ENCODE results near the gene RGMB.

Gene RGMB

GRCh38 chr5:98840946-98841345 lies 67.5 kb downstream of the RGMB start:
- Histone ChIP-seq H3K36me3 (ENCODE audit: control insufficient read depth, insufficient read depth, low read length) (no peaks in the 10 kb centered on the region), H3K4me1 (ENCODE audit: control insufficient read depth, low read depth, low read length) (no peaks in the 10 kb centered on the region), H3K23ac (ENCODE audit: low read length) (no peak overlapping the region), H3K4ac (ENCODE audit: low read depth, low read length) (no peak overlapping the region), H3K79me2 (ENCODE audit: control insufficient read depth, insufficient read depth, low read length) (no peaks in the 10 kb centered on the region), H3K56ac (ENCODE audit: low read length) (no peak overlapping the region), H3K4me3 (ENCODE audit: low read length) (no peak overlapping the region), H2BK5ac (ENCODE audit: low read length) (no peak overlapping the region), H3K4me2 (ENCODE audit: low read length) (no peak overlapping the region), H3K27ac (ENCODE audit: low read depth, low read length) (no peak overlapping the region), H4K5ac (ENCODE audit: low read length) (no peak overlapping the region), H2AK5ac (ENCODE audit: low read length) (no peak overlapping the region), H3K79me1 (ENCODE audit: low read length) (no peaks in the 10 kb centered on the region), H3K27me3 (ENCODE audit: insufficient read depth, low read length, poor library complexity) (no peaks in the 10 kb centered on the region), H2BK120ac (ENCODE audit: low read depth, low read length) (no peak overlapping the region), H3K9ac (ENCODE audit: low read length) (no peak overlapping the region), H2BK15ac (replicated peaks; ENCODE audit: low read depth) (no peak overlapping the region), H3K18ac (ENCODE audit: low read length) (no peak overlapping the region), H4K8ac (ENCODE audit: low read depth, low read length) (no peak overlapping the region)
- no peak for DNase-seq
- WGBS (ENCODE audit: extremely low coverage, insufficient coverage, low lambda C conversion rate) = no CpG with 5 or more reads among the region's 1 CpG

DNA sequence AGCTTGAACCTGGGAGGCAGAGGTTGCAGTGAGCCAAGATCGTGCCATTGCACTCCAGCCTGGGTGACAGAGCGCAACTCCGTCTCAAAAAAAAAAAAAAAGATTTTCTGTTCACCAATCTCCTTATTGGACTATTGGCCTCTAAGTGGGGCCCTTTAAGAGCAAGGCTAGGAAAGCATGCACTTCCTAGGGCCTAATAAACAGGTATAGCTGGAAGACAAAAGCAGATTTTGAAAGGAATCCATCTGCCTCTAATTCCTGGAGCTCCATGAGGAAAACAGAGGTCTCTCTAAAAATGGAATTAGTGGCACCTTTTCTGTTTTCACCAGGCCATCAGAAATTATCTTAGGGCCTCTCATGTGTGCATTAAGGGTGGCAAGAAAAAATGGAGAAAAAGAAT lies 70.0 kb downstream of the RGMB start:
- no peaks in the 10 kb centered on the region for H3K27me3 ChIP-seq (ENCODE audit: insufficient read depth, low read length, poor library complexity)
- no CpG with 5 or more reads among the region's 3 CpGs for WGBS (ENCODE audit: extremely low coverage, insufficient coverage, low lambda C conversion rate)

GRCh38 chr5:98844865-98845264 lies 71.4 kb downstream of the RGMB start:
- Histone ChIP-seq H3K4me3 (ENCODE audit: low read length) (no peak overlapping the region), H2BK5ac (ENCODE audit: low read length) (no peak overlapping the region), H2BK120ac (ENCODE audit: low read depth, low read length) (no peak overlapping the region), H3K79me1 (ENCODE audit: low read length) (no peaks in the 10 kb centered on the region), H2AK5ac (ENCODE audit: low read length) (no peak overlapping the region), H4K8ac (ENCODE audit: low read depth, low read length) (no peak overlapping the region), H3K56ac (ENCODE audit: low read length) (no peak overlapping the region), H3K23ac (ENCODE audit: low read length) (no peak overlapping the region), H3K27me3 (ENCODE audit: insufficient read depth, low read length, poor library complexity) (no peaks in the 10 kb centered on the region), H2BK15ac (replicated peaks; ENCODE audit: low read depth) (no peak overlapping the region), H3K36me3 (ENCODE audit: control insufficient read depth, insufficient read depth, low read length) (no peaks in the 10 kb centered on the region), H3K4ac (ENCODE audit: low read depth, low read length) (no peak overlapping the region), H4K5ac (ENCODE audit: low read length) (no peak overlapping the region), H3K4me2 (ENCODE audit: low read length) (no peak overlapping the region), H3K4me1 (ENCODE audit: control insufficient read depth, low read depth, low read length) (no peaks in the 10 kb centered on the region), H3K18ac (ENCODE audit: low read length) (no peak overlapping the region), H3K27ac (ENCODE audit: low read depth, low read length) (no peak overlapping the region), H3K79me2 (ENCODE audit: control insufficient read depth, insufficient read depth, low read length) (no peaks in the 10 kb centered on the region), H3K9ac (ENCODE audit: low read length) (no peak overlapping the region)
- WGBS (ENCODE audit: extremely low coverage, insufficient coverage, low lambda C conversion rate) = no CpG with 5 or more reads among the region's 6 CpGs
- DNase-seq = no peak

More for the DNA sequence above, 70.0 kb downstream of the RGMB start:
- H3K79me1 ChIP-seq (ENCODE audit: low read length) = no peaks in the 10 kb centered on the region
- H3K18ac ChIP-seq (ENCODE audit: low read length) = no peak overlapping the region
- no peak overlapping the region for H4K5ac ChIP-seq (ENCODE audit: low read length)
- no peak overlapping the region for H3K56ac ChIP-seq (ENCODE audit: low read length)
- DNase-seq = peak; percentile 20
- no peak overlapping the region for H2AK5ac ChIP-seq (ENCODE audit: low read length)
- H3K9ac ChIP-seq (ENCODE audit: low read length) = no peak overlapping the region
- no peak overlapping the region for H4K8ac ChIP-seq (ENCODE audit: low read depth, low read length)
- H3K4me3 ChIP-seq (ENCODE audit: low read length) = no peak overlapping the region
- H3K4me1 ChIP-seq (ENCODE audit: control insufficient read depth, low read depth, low read length) = no peaks in the 10 kb centered on the region
- H3K36me3 ChIP-seq (ENCODE audit: control insufficient read depth, insufficient read depth, low read length) = no peaks in the 10 kb centered on the region
- H2BK5ac ChIP-seq (ENCODE audit: low read length) = no peak overlapping the region
- H3K4ac ChIP-seq (ENCODE audit: low read depth, low read length) = no peak overlapping the region
- no peak overlapping the region for H2BK15ac ChIP-seq (replicated peaks; ENCODE audit: low read depth)
- no peak overlapping the region for H2BK120ac ChIP-seq (ENCODE audit: low read depth, low read length)
- H3K23ac ChIP-seq (ENCODE audit: low read length) = no peak overlapping the region
- no peak overlapping the region for H3K4me2 ChIP-seq (ENCODE audit: low read length)
- no peak overlapping the region for H3K27ac ChIP-seq (ENCODE audit: low read depth, low read length)
- no peaks in the 10 kb centered on the region for H3K79me2 ChIP-seq (ENCODE audit: control insufficient read depth, insufficient read depth, low read length)

GRCh38 chr5:98845878-98846277 lies 72.4 kb downstream of the RGMB start:
- Histone ChIP-seq H3K4ac (ENCODE audit: low read depth, low read length) (no peak overlapping the region), H3K56ac (ENCODE audit: low read length) (no peak overlapping the region), H4K5ac (ENCODE audit: low read length) (no peak overlapping the region), H3K18ac (ENCODE audit: low read length) (no peak overlapping the region), H3K36me3 (ENCODE audit: control insufficient read depth, insufficient read depth, low read length) (no peaks in the 10 kb centered on the region), H3K9ac (ENCODE audit: low read length) (no peak overlapping the region), H3K27me3 (ENCODE audit: insufficient read depth, low read length, poor library complexity) (no peaks in the 10 kb centered on the region), H3K4me2 (ENCODE audit: low read length) (no peak overlapping the region), H4K8ac (ENCODE audit: low read depth, low read length) (no peak overlapping the region), H2BK120ac (ENCODE audit: low read depth, low read length) (no peak overlapping the region), H3K79me2 (ENCODE audit: control insufficient read depth, insufficient read depth, low read length) (no peaks in the 10 kb centered on the region), H3K27ac (ENCODE audit: low read depth, low read length) (no peak overlapping the region), H3K4me3 (ENCODE audit: low read length) (no peak overlapping the region), H3K4me1 (ENCODE audit: control insufficient read depth, low read depth, low read length) (no peaks in the 10 kb centered on the region), H2AK5ac (ENCODE audit: low read length) (no peak overlapping the region), H3K79me1 (ENCODE audit: low read length) (no peaks in the 10 kb centered on the region), H2BK15ac (replicated peaks; ENCODE audit: low read depth) (no peak overlapping the region), H2BK5ac (ENCODE audit: low read length) (no peak overlapping the region), H3K23ac (ENCODE audit: low read length) (no peak overlapping the region)
- no peak for DNase-seq
- no CpG with 5 or more reads among the region's 8 CpGs for WGBS (ENCODE audit: extremely low coverage, insufficient coverage, low lambda C conversion rate)

Data from mesendoderm (in vitro differentiated cells).